KOPT-K1 (cell line): ENCODE measurements around the gene TRAPPC2B.

ENCODE experiments used
- H3K27ac ChIP-seq: fragments of 200-600 bp; sonication (generic); 2 replicates; pipeline ENCODE4 v1.5.1; 2016; ENCODE audit warnings: antibody characterized with exemption, mild to moderate bottlenecking, low read depth, low read length; ENCODE audit not compliant: poor library complexity, severe bottlenecking
- H3K36me3 ChIP-seq: fragments of 200-600 bp; sonication (generic); 2 replicates; pipeline ENCODE4 v1.5.1; 2017; ENCODE audit warnings: antibody characterized with exemption, mild to moderate bottlenecking, low read length, moderate library complexity; ENCODE audit not compliant: insufficient read depth
- H3K9me3 ChIP-seq: fragments of 200-600 bp; sonication (generic); 2 replicates; pipeline ENCODE4 v1.5.1; 2017; ENCODE audit warnings: antibody characterized with exemption, low read length, mild to moderate bottlenecking; ENCODE audit not compliant: insufficient read depth, poor library complexity, severe bottlenecking

TRAPPC2B gene

DNA sequence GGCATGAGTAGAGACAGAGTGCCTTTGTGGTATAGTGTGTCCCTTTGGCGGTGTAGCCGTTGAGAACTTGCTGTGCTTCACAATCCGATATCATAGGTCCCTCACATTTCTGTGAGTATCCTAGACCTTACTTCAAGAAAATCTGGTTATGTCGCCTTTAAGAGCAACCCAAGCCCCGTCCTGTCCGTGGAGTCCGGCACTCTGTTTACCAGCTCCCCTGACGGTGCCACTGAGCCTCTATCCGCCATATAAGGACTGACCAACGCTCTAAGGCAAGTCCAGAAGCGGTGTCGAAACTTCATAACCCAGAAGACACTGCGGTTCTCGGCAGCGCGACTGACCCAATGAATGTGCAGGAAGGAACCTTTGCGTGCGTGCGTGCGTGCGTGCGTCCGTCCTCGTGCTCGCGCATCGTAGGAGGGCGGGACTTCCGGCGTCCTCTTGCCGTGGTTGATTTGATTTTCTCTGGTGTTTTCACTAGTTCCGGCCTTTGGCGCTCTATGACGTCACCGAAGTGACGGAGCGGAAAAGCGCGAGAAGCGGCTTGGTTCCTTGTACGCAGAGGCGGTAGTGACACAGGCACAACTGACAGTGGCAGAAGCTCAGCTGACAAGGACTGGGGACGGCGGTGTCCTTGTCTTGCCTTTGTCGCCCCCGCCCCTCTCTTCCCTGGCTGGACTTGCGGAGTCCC, at the start of gene TRAPPC2B, which contains the start of gene ZNF547:
Gene TRAPPC2B (plus strand): TSS at position 555 of the 691 bp plus-strand sequence. CDS start 1,283 bp downstream, outside the sequence.
Gene ZNF547 (plus strand): TSS at position 555 of the 691 bp plus-strand sequence. CDS start 5,005 bp downstream, outside the sequence.
- peak within 1 kb of the TSS; percentile 68 for H3K27ac ChIP-seq
- H3K36me3 ChIP-seq = peaks cover 22% of the 10 kb centered on the region
- H3K9me3 ChIP-seq = no peaks in the 10 kb centered on the region

- Histone ChIP-seq H3K36me3 (no peaks in the 10 kb centered on the region), H3K27ac (no peak overlapping the region), H3K9me3 (no peaks in the 10 kb centered on the region)
Measured at GRCh38 chr19:57314146-57314545, 49.2 kb upstream of the TRAPPC2B start.

- H3K27ac ChIP-seq = no peak overlapping the region
- H3K36me3 ChIP-seq = 0 out of 2 replicates have a peak, but pooled peaks cover 3% of the 10 kb centered on the region
- no peaks in the 10 kb centered on the region for H3K9me3 ChIP-seq
Measured at GRCh38 chr19:57317503-57317902, 45.8 kb upstream of the TRAPPC2B start.

GRCh38 chr19:57319869-57320179, 43.5 kb upstream of the TRAPPC2B start:
- Histone ChIP-seq H3K9me3 (no peaks in the 10 kb centered on the region), H3K36me3 (peaks cover 25% of the 10 kb centered on the region), H3K27ac (peak overlapping the region; percentile 81)

- no peaks in the 10 kb centered on the region for H3K9me3 ChIP-seq
- peak within 1 kb of the TSS; percentile 81 for H3K27ac ChIP-seq
- peaks cover 31% of the 10 kb centered on the region for H3K36me3 ChIP-seq
Measured at GRCh38 chr19:57320180-57321084, 42.9 kb upstream of the TRAPPC2B start, which contains the start of gene ZNF543. TSS of gene ZNF543 (plus strand) at chr19:57320472. CDS start at chr19:57320854, 382 bp downstream.

GRCh38 chr19:57321116-57321515, 42.2 kb upstream of the TRAPPC2B start:
- no peaks in the 10 kb centered on the region for H3K9me3 ChIP-seq
- H3K36me3 ChIP-seq = peaks cover 38% of the 10 kb centered on the region
- H3K27ac ChIP-seq = peak overlapping the region; percentile 81

- Histone ChIP-seq H3K36me3 (peaks cover 44% of the 10 kb centered on the region), H3K9me3 (no peaks in the 10 kb centered on the region), H3K27ac (peak overlapping the region; percentile 81)
Measured at GRCh38 chr19:57321751-57322150, 41.6 kb upstream of the TRAPPC2B start.

DNA sequence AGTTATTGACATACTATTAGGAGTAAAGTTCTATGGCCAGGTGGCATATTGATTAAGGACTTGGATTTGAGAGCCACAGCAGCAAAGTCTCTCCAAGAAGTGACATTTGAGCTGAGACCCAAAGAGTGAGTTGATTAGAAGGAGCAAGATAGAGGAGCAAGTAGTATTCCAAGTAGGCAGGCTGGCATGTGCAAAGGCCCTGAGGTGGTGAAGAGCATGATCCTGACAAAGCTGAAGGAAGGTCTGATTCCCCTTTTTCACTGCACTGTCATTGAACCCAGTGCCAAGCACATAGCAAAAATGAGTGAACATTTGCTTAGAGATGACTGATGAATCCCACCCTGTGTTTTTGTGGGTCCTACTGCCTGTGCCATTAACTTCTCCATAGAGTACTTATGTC, 38.4 kb upstream of the TRAPPC2B start:
- H3K9me3 ChIP-seq = no peaks in the 10 kb centered on the region
- H3K36me3 ChIP-seq = peaks cover 76% of the 10 kb centered on the region
- no peak overlapping the region for H3K27ac ChIP-seq

- H3K27ac ChIP-seq = no peak overlapping the region
- no peaks in the 10 kb centered on the region for H3K9me3 ChIP-seq
- peaks cover 90% of the 10 kb centered on the region for H3K36me3 ChIP-seq
Measured at GRCh38 chr19:57327993-57328392, 35.4 kb upstream of the TRAPPC2B start.

DNA sequence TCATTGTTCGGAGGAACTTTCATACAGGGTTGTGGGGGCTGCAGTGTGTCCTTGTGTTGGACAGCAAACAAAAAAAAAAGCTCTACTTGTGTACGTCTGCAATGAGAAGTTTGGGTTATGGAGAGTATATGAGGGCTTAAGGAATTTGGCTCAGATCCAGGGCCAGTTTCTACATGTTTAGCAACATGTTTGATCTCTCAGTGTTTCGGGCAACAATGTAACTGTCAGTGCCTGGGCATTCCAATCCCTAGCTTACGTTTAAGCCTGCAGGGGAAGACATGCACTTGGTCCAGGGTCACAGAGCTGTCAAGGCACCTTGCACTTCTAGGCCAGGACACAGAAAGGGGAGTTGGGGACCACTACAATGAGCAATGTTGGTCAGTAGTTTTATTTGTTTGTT, 29.2 kb upstream of the TRAPPC2B start:
- Histone ChIP-seq H3K27ac (no peak overlapping the region), H3K9me3 (no peaks in the 10 kb centered on the region), H3K36me3 (peaks cover 34% of the 10 kb centered on the region)

DNA sequence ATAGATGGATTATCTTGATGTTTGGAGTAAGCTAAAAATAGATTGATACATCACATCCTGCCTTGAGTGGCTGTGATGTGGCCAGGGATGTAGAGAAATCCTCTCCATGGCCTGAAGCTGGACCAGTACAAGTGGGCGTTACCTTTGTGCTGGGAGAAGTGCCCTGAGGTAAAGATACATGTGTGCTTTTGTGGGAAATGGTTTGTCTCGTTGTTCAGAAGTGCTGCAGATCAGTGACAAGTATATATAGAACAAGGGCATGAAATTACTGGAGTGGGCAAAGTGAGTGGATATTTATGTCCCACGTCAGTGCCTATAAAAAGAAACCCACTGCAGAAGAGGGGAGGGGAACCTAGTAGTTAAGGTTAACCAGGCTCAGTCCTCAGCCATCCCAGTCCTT, 24.5 kb upstream of the TRAPPC2B start:
- peaks cover 1% of the 10 kb centered on the region; the same call in 1 of the 2 replicates for H3K36me3 ChIP-seq
- no peak overlapping the region for H3K27ac ChIP-seq
- no peaks in the 10 kb centered on the region for H3K9me3 ChIP-seq

GRCh38 chr19:57342582-57342981, 20.8 kb upstream of the TRAPPC2B start:
- Histone ChIP-seq H3K36me3 (no peaks in the 10 kb centered on the region), H3K9me3 (no peaks in the 10 kb centered on the region), H3K27ac (no peak overlapping the region)

DNA sequence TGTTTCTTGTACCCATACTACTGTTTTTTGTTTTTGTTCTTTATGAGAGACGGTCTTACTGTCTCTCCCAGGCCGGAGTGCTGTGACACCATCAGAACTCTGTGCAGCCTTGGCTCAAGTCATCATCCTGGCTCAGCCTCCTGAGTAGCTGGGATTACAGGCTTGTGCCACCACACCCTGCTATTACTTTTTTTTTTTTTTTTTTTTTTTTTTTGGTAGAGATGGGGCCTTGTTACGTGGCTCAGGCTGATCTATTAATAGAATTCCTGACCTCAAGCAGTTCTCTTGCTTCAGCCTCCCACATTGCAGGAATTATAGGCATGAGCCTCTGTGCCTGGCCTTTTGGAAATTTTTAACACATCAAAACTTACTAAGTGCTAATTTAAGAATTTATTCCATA, 15.2 kb upstream of the TRAPPC2B start:
- Histone ChIP-seq H3K9me3 (no peaks in the 10 kb centered on the region), H3K36me3 (peaks cover 4% of the 10 kb centered on the region; the same call in 1 of the 2 replicates), H3K27ac (no peak overlapping the region)

- H3K36me3 ChIP-seq = peaks cover 34% of the 10 kb centered on the region
- H3K9me3 ChIP-seq = no peaks in the 10 kb centered on the region
- peak within 1 kb of the TSS; percentile 67 for H3K27ac ChIP-seq
Measured at GRCh38 chr19:57350877-57351805, 12.2 kb upstream of the TRAPPC2B start, which contains the start of gene ZNF304. TSS of gene ZNF304 (plus strand) at chr19:57351271. CDS start at chr19:57351665, 394 bp downstream.
